Transverse colon (tissue), 4 donors: ENCODE data around the gene BICDL1. TPM values are rescaled to one million over a fixed set of nuclear protein-coding genes. Genes with fewer than 3 reads are reported as not detected.

Experiments used
- DNase-seq: peaks from one replicate; pipeline ENCODE4 v3.0.0-alpha.2; 2019
- H3K27ac ChIP-seq, 4 donors: fragments of 200-600 bp; sonication (generic); 2 replicates each; pipeline ENCODE4 v1.5.1; 2016 to 2018; ENCODE audit warnings: inconsistent platforms in 4 of 4
- H3K27me3 ChIP-seq: fragments of 200-600 bp; sonication (generic); 2 replicates; pipeline ENCODE4 v1.5.1; 2017; ENCODE audit warnings: inconsistent platforms
- H3K36me3 ChIP-seq, 4 donors: fragments of 200-600 bp; sonication (generic); 2 replicates each; pipeline ENCODE4 v1.5.1; 2017 to 2019; ENCODE audit warnings: inconsistent platforms in 4 of 4
- H3K4me1 ChIP-seq, 4 donors: fragments of 200-600 bp; sonication (generic); 2 replicates each; pipeline ENCODE4 v1.5.1; 2017 to 2020; ENCODE audit warnings: inconsistent platforms in 4 of 4
- H3K4me3 ChIP-seq, 4 donors: fragments of 200-600 bp; sonication (generic); 1 replicate in 1 of 4; 2 replicates in 3 of 4; pipeline versions ENCODE4 v1.5.1 to v1.6.1; 2017 to 2019; ENCODE audit warnings: inconsistent platforms in 4 of 4
- H3K9me3 ChIP-seq, 2 donors: fragments of 200-600 bp; sonication (generic); 2 replicates each; pipeline ENCODE4 v1.5.1; 2017 to 2019; ENCODE audit warnings: inconsistent platforms in 2 of 2
- CTCF ChIP-seq, 5 experiments: fragments of 200-600 bp in 3 of 5; fragments of 450-650 bp in 2 of 5; sonication (generic) in 3 of 5; IDR thresholded peaks; 1 replicate in 2 of 5; 2 replicates in 3 of 5; pipeline ENCODE4 v1.5.1; 2016 to 2017; ENCODE audit warnings: antibody characterized with exemption in 5 of 5, inconsistent platforms in 3 of 5, mild to moderate bottlenecking in 2 of 5, moderate library complexity in 1 of 5
- EP300 ChIP-seq: sonication (generic); formaldehyde crosslinking; IDR thresholded peaks from one replicate; pipeline ENCODE4 v1.6.1; 2017; ENCODE audit warnings: antibody characterized with exemption, low read depth
- POLR2A ChIP-seq: fragments of 450-650 bp; IDR thresholded peaks from one replicate; pipeline ENCODE4 v1.6.1; 2016; ENCODE audit warnings: antibody characterized with exemption, mild to moderate bottlenecking, moderate library complexity
- POLR2AphosphoS5 ChIP-seq, 3 donors: sonication (generic); formaldehyde crosslinking; IDR thresholded peaks; one replicate each; pipeline ENCODE4 v1.6.1; 2016; ENCODE audit warnings: antibody characterized with exemption in 3 of 3
- WGBS, 2 donors: methylation state at CpG; one replicate each; pipeline ENCODE4 v1.1.5; 2018; ENCODE audit warnings: low coverage in 1 of 2; 5-methylcytosine and 5-hydroxymethylcytosine counted together
- in situ Hi-C, 4 donors: fragments of 200-750 bp; cut with MboI; loops; one replicate each; pipeline versions ENCODE4 v1.15.0 to v1.15.1; 2017; ENCODE audit warnings: low sequenced_read_pairs in 3 of 4, low pct_ligation_motif_present in 1 of 4, low pct_unique_long_range_greater_than_20kb in 1 of 4
- intact Hi-C: fragments of 100-400 bp; cut with DNase I; formaldehyde crosslinking; loops from one replicate; pipeline ENCODE4 v1.15.1; 2023; ENCODE audit warnings: low total_unique reads
- total RNA-seq, 4 donors: library from RNA; depleted of rRNA; stranded (reverse); fragments of >200 nt; gene quantifications; one replicate each; pipeline ENCODE4 v1.1.0, GENCODE V29; 2016

Gene BICDL1
- total RNA-seq, 4 donors from 2014 or later = 3.2 to 19.5 (median 6.9) TPM

- WGBS, 2 donors = 81 to 89% methylated on average over 7 to 16 of the region's 16 CpGs
- Histone ChIP-seq H3K27me3 (no peaks in the 10 kb centered on the region), H3K4me3 (no peak overlapping the region), H3K9me3 (no peaks in the 10 kb centered on the region), H3K36me3 (no peaks in the 10 kb centered on the region), H3K27ac (no peak overlapping the region), H3K4me1 (peaks cover 0 to 4% (median 0%) of the 10 kb centered on the region in 4 donors)
- TF ChIP-seq EP300 (no peak), CTCF (IDR thresholded peaks at IDR 0.05) (no peak), POLR2AphosphoS5 (IDR thresholded peaks at IDR 0.05) (no peak), POLR2A (no peak)
- in situ Hi-C loops = no loop called here
- intact Hi-C loops = no loop called here
- no peak for DNase-seq
These were observed 75.3 kb downstream of the BICDL1 start for GRCh38 chr12:120064054-120064940.

GRCh38 chr12:120065472-120065871 lies 76.4 kb downstream of the BICDL1 start:
- no peaks in the 10 kb centered on the region for H3K9me3 ChIP-seq

DNA sequence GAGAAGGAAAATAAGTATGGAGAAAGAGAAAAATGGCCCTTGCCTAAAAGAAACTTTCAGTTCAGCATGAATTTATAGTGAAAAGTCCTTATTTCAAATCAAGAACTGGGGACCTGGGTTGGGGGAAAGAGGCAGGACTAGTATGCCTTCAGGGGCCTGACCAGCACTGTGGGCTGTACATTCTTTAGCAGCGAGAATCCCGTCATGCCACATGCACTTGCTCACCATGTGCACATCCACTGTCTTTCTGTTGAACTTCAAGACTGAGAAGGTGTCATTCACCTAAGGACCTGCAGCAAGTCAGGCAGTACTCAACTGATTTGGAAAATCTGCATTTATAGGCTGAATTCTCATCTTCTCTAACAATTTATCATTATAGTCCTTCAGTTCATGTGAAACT lies 77.3 kb downstream of the BICDL1 start:
- no peak overlapping the region for H3K27ac ChIP-seq
- 85% methylated on average over 2 of the region's 2 CpGs; no CpG with 5 or more reads in 1 of the 2 donors for WGBS, 2 donors
- no peak for TF ChIP-seq POLR2A
- no peaks in the 10 kb centered on the region for H3K4me1 ChIP-seq
- no peaks in the 10 kb centered on the region for H3K36me3 ChIP-seq
- H3K9me3 ChIP-seq = no peaks in the 10 kb centered on the region
- intact Hi-C loops (no loop called here), in situ Hi-C loops (no loop called here)
- H3K4me3 ChIP-seq = no peak overlapping the region
- H3K27me3 ChIP-seq = no peaks in the 10 kb centered on the region
- DNase-seq = no peak

More at GRCh38 chr12:120065472-120065871, 76.4 kb downstream of the BICDL1 start:
- in situ Hi-C loops = no loop called here
- Histone ChIP-seq H3K4me1 (peaks cover 0 to under 1% (median 0%) of the 10 kb centered on the region in 4 donors), H3K27me3 (no peaks in the 10 kb centered on the region), H3K36me3 (no peaks in the 10 kb centered on the region), H3K4me3 (no peak overlapping the region), H3K27ac (no peak overlapping the region)
- 77% methylated on average over 1 of the region's 1 CpG; no CpG with 5 or more reads in 1 of the 2 donors for WGBS, 2 donors
- TF ChIP-seq EP300 (no peak), POLR2A (no peak), POLR2AphosphoS5 (IDR thresholded peaks at IDR 0.05) (no peak), CTCF (IDR thresholded peaks at IDR 0.05) (no peak)
- no peak for DNase-seq
- intact Hi-C loops = no loop called here

DNA sequence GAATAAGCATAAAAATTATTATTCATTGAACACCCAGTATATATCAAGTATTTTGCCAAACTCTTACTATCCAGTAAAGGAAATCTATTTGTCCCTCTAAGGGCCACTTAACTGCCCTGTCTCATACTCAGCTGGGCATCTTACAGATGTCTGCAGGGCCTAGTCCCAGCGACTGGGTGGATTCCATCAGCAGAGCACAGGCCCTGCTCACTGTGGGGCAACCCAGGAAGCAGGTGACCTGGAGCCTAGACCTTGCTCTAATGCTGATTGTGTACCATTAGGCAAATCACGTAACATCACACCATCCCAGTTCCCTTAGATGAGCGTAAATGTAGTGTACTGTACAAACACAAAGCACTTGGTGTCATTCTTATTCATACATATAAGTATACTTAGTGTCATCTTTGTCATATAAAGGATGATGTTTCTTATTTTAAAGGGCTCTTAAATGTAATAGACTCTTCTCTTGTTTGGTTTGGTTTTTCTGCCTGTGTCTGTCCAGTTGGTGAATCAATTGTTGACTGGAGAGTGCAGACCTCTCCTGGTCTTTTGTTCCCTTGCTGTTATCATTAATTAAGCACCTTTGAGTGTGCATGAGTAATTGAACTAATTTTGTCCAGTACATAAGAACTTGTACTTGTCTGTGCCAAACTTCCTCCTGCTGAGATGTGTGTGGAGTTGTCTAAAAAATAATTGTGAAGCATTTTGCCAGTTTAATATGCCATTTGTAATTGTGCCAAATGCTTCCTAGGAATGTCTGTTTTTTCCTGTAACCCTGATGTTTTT lies 78.2 kb downstream of the BICDL1 start:
- WGBS, 2 donors = 86% methylated on average over 3 of the region's 3 CpGs; no CpG with 5 or more reads in 1 of the 2 donors
- H3K27ac ChIP-seq = no peak overlapping the region
- H3K4me3 ChIP-seq = no peak overlapping the region
- intact Hi-C loops = no loop called here
- no peaks in the 10 kb centered on the region for H3K4me1 ChIP-seq
- no peak for DNase-seq
- no peaks in the 10 kb centered on the region for H3K27me3 ChIP-seq
- no peaks in the 10 kb centered on the region for H3K36me3 ChIP-seq
- TF ChIP-seq POLR2A = no peak
- TF ChIP-seq POLR2AphosphoS5 (IDR thresholded peaks at IDR 0.05) = no peak
- no peak for TF ChIP-seq CTCF (IDR thresholded peaks at IDR 0.05)
- no peak for TF ChIP-seq EP300
- in situ Hi-C loops = no loop called here
- H3K9me3 ChIP-seq = no peaks in the 10 kb centered on the region
